ENCODE measurements around the gene ANKS1A.

ANKS1A gene

GRCh38 chr6:34900321-34901031 lies 11.4 kb downstream of the ANKS1A start:
- TF ChIP-seq CTCF (IDR thresholded peaks at IDR 0.05; ENCODE audit: low read depth, low read length, missing control alignments) = no peak
- Histone ChIP-seq H3K4me3 (ENCODE audit: low read depth, low read length) (no peak overlapping the region), H3K27me3 (replicated peaks) (no peaks in the 10 kb centered on the region), H3K36me3 (replicated peaks) (no peaks in the 10 kb centered on the region), H3K27ac (no peak overlapping the region)
- in situ Hi-C loops (cut with HindIII; ENCODE audit: low pct_ligation_motif_present, low sequenced_read_pairs) = no loop called here
- DNase-seq = no peak

GRCh38 chr6:34901930-34902329 lies 12.9 kb downstream of the ANKS1A start:
- Histone ChIP-seq H3K4me3 (ENCODE audit: low read depth, low read length) (no peak overlapping the region), H3K27ac (no peak overlapping the region), H3K36me3 (replicated peaks) (no peaks in the 10 kb centered on the region), H3K27me3 (replicated peaks) (no peaks in the 10 kb centered on the region)
- DNase-seq = peak; percentile 34
- TF ChIP-seq CTCF (IDR thresholded peaks at IDR 0.05; ENCODE audit: low read depth, low read length, missing control alignments) = no peak
- in situ Hi-C loops (cut with HindIII; ENCODE audit: low pct_ligation_motif_present, low sequenced_read_pairs) = no loop called here

- DNase-seq = no peak
- H3K4me3 ChIP-seq (ENCODE audit: low read depth, low read length) = no peak overlapping the region
- H3K36me3 ChIP-seq (replicated peaks) = no peaks in the 10 kb centered on the region
- no peak overlapping the region for H3K27ac ChIP-seq
- in situ Hi-C loops (cut with HindIII; ENCODE audit: low pct_ligation_motif_present, low sequenced_read_pairs) = no loop called here
- TF ChIP-seq CTCF (IDR thresholded peaks at IDR 0.05; ENCODE audit: low read depth, low read length, missing control alignments) = no peak
- H3K27me3 ChIP-seq (replicated peaks) = no peaks in the 10 kb centered on the region
Observed at GRCh38 chr6:34904990-34905613, 16.0 kb downstream of the ANKS1A start.

GRCh38 chr6:34906826-34907225 lies 17.8 kb downstream of the ANKS1A start:
- in situ Hi-C loops (cut with HindIII; ENCODE audit: low pct_ligation_motif_present, low sequenced_read_pairs) = no loop called here
- no peaks in the 10 kb centered on the region for H3K36me3 ChIP-seq (replicated peaks)
- no peak overlapping the region for H3K4me3 ChIP-seq (ENCODE audit: low read depth, low read length)
- no peak for TF ChIP-seq CTCF (IDR thresholded peaks at IDR 0.05; ENCODE audit: low read depth, low read length, missing control alignments)
- no peak overlapping the region for H3K27ac ChIP-seq
- no peaks in the 10 kb centered on the region for H3K27me3 ChIP-seq (replicated peaks)
- no peak for DNase-seq

GRCh38 chr6:34908194-34908593 lies 19.1 kb downstream of the ANKS1A start:
- no peak for DNase-seq
- H3K27me3 ChIP-seq (replicated peaks) = no peaks in the 10 kb centered on the region
- in situ Hi-C loops (cut with HindIII; ENCODE audit: low pct_ligation_motif_present, low sequenced_read_pairs) = no loop called here
- no peaks in the 10 kb centered on the region for H3K36me3 ChIP-seq (replicated peaks)
- no peak overlapping the region for H3K27ac ChIP-seq
- H3K4me3 ChIP-seq (ENCODE audit: low read depth, low read length) = no peak overlapping the region
- TF ChIP-seq CTCF (IDR thresholded peaks at IDR 0.05; ENCODE audit: low read depth, low read length, missing control alignments) = no peak

Data from brain microvascular endothelial cell (primary cell).